GM21381 (cell line): ENCODE results near the gene FAM227A.

ENCODE experiments used
- ATAC-seq: cut with Tn5 transposase; IDR thresholded peaks from one replicate; pipeline ENCODE4 v1.9.1; 2021; ENCODE audit warnings: mild to moderate bottlenecking, moderate library complexity; ENCODE audit not compliant: unreplicated experiment

FAM227A gene

DNA sequence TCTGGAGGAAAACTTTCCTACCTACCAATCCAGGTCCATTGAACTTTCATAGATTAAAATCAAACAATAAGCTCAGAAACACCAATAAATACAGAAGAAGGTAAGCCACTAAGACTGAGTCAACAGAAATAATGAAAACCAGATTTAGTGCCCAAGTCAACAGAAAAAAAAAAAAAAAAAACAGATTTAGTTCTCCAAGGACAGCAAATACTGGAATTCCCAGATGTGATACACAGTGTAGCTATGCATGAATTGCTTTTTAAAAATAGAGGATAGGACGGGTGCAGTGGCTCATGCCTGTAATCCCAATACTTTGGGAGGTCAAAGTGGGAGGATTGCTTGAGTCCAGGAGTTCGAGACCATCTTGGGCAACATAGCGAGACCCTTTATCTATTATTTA lies 101.9 kb downstream of the FAM227A start:
- no peak for ATAC-seq

DNA sequence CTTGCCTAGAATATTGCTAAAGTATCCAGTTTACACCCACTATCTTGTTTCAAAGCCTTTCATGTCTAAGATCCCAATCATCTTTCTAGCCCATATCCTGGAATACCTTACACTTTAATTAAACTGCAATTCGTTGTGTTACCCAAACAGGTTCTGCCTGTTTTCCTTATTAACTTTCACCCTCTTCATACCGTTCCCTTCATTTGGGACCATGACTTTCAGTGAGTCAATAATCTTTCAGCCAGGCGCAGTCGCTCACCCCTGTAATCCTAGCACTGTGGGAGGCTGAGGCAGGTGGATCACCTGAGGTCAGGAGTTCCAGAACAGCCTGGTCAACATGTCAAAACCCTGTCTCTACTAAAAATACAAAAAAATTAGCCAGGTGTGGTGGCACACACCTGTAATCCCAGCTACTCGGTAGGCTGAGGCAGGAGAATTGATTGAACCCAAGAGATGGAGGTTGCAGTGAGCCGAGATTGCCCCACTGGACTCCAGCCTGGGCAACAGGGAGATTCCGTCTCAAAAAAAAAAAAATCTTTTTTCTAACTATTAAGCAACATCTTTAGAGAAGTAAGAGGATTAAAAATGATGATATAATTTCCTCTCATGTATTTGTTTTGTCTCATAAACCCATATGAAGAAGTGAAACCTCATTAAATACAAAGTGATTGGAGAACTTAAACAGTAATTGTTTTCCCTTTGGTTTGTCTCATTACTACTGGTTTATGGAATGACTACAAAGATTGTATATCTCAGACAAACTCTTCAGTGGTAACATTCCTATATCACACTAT lies 106.9 kb downstream of the FAM227A start:
- ATAC-seq = no peak

DNA sequence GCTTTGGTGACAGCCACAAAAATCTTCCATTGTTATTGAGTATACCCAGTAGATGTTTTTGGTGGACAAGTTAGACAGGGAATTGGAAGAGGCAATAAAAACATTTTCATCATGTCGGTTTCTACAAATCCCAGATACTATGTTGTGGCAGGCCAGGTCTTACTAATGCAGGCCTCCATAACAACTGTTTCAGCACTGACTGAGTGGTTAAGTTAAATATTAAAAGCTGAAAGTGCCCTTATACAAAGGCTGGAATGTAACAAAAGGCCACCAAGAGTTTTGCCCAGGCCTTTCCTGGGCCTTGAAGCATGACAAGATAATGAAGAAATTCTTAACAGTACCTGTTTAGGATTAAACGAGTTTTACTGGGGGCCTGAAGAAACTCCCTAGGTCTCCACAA lies 115.5 kb downstream of the FAM227A start:
- no peak for ATAC-seq

DNA sequence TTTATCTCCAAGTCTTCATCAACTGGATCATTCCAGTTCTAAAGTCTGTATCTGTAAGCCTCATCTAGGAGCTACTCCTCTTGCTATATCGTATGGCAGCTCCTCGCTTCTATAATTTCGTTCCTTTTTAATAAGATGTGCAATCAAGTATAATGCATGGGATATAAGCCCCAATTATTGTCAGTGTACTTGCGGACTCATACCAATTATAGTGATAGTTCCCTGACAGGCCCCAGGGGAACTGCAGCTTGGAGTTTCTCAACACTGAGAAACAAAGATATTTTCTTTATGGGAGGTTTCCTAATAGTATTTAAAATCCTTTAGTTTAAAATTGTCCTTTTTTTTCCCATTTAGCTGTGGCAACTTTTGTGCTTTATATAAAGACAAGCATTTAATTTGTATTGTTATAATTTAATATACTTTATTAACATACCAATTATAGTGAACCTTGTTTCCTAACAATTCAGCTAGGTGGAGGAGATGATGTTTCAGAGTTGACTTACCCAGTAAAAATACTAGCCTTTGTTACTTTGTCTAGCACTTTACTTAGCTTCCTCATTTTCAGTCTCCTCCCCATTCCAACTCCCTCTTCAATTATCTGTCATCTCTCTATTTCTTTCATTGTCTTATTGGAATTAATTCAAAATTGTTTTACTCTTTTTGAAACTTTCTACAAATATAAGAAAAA lies 124.8 kb downstream of the FAM227A start:
- ATAC-seq = no peak
